Measurements from ENCODE around the gene DVL3. TPM values are rescaled to one million over a fixed set of nuclear protein-coding genes. Genes with fewer than 3 reads are reported as not detected.
A peak's percentile ranks its signal among the peaks of the same experiment; 100 is the strongest.
"Not testable (repeated sequence)": the region's sequence is repeated elsewhere in the genome, so short reads cannot be mapped to it uniquely, and the experiment has no call there.

The DVL3 gene
- total and polyA plus RNA-seq, 2 experiments from 2014 or later: 25.6 to 55.5 TPM

- no peaks in the 10 kb centered on the region for H3K4me1 Mint-ChIP-seq
- no peaks in the 10 kb centered on the region for H3K36me3 Mint-ChIP-seq (ENCODE audit: low read depth)
- TF ChIP-seq CTCF (conservative IDR thresholded peaks at IDR 0.05; ENCODE audit: low read depth in 2 of 2) (peak; percentile 35 to 58; a peak in 3 of 4 replicates), POLR2AphosphoS5 (IDR thresholded peaks at IDR 0.05; ENCODE audit: low read depth) (no peak)
- Histone ChIP-seq H3K36me3 (ENCODE audit: insufficient read depth) (no peaks in the 10 kb centered on the region), H3K9me2 (ENCODE audit: insufficient read depth) (no peaks in the 10 kb centered on the region), H2AFZ (no peak overlapping the region), H4K20me1 (replicated peaks; ENCODE audit: insufficient read depth) (no peaks in the 10 kb centered on the region), H3K79me2 (replicated peaks; ENCODE audit: insufficient read depth) (no peaks in the 10 kb centered on the region), H3K4me2 (no peak overlapping the region), H3K4me3 (no peak overlapping the region), H3F3A (replicated peaks; ENCODE audit: low read depth) (no peaks in the 10 kb centered on the region), H3K4me1 (ENCODE audit: insufficient read depth) (no peaks in the 10 kb centered on the region), H3K27ac (ENCODE audit: low read depth) (no peak overlapping the region), H3K27me3 (ENCODE audit: insufficient read depth) (no peaks in the 10 kb centered on the region)
- H3K4me3 Mint-ChIP-seq: no peak overlapping the region
- H3K27ac Mint-ChIP-seq: no peak overlapping the region
- DNase-seq (ENCODE audit: low spot score) (peak; percentile 21), ATAC-seq (no peak)
- H3K9me3 Mint-ChIP-seq: no peaks in the 10 kb centered on the region
- no peaks in the 10 kb centered on the region for H3K27me3 Mint-ChIP-seq (ENCODE audit: insufficient read depth, low read depth, poor library complexity)
Measured at GRCh38 chr3:184117636-184118035, 37.5 kb upstream of the DVL3 start.

- H3K4me1 ChIP-seq (ENCODE audit: insufficient read depth); H3K36me3 ChIP-seq (ENCODE audit: insufficient read depth); H3K79me2 ChIP-seq (replicated peaks; ENCODE audit: insufficient read depth); H3F3A ChIP-seq (replicated peaks; ENCODE audit: low read depth); H3K4me2 ChIP-seq; H3K4me1 Mint-ChIP-seq; H4K20me1 ChIP-seq (replicated peaks; ENCODE audit: insufficient read depth); H3K9me2 ChIP-seq (ENCODE audit: insufficient read depth); H3K27me3 ChIP-seq (ENCODE audit: insufficient read depth); H3K27ac ChIP-seq (ENCODE audit: low read depth); H3K9me3 Mint-ChIP-seq; H3K27me3 Mint-ChIP-seq (ENCODE audit: insufficient read depth, low read depth, poor library complexity); H3K27ac Mint-ChIP-seq; H3K4me3 Mint-ChIP-seq; DNase-seq (ENCODE audit: low spot score); H3K36me3 Mint-ChIP-seq (ENCODE audit: low read depth); H2AFZ ChIP-seq; H3K4me3 ChIP-seq; ATAC-seq: not testable (repeated sequence)
Measured at GRCh38 chr3:184121031-184121430, 34.1 kb upstream of the DVL3 start.

GRCh38 chr3:184126006-184126405, 29.2 kb upstream of the DVL3 start:
- ATAC-seq: no peak
- no peaks in the 10 kb centered on the region for H3K79me2 ChIP-seq (replicated peaks; ENCODE audit: insufficient read depth)
- Mint-ChIP-seq H3K27ac (no peak overlapping the region), H3K27me3 (ENCODE audit: insufficient read depth, low read depth, poor library complexity) (peaks cover 2% of the 10 kb centered on the region), H3K4me1 (peaks cover 5% of the 10 kb centered on the region; the same call in 2 of the 3 replicates), H3K9me3 (no peaks in the 10 kb centered on the region), H3K36me3 (ENCODE audit: low read depth) (no peaks in the 10 kb centered on the region), H3K4me3 (no peak overlapping the region)
- no peaks in the 10 kb centered on the region for H4K20me1 ChIP-seq (replicated peaks; ENCODE audit: insufficient read depth)
- no peak for DNase-seq (ENCODE audit: low spot score)
- no peaks in the 10 kb centered on the region for H3K27me3 ChIP-seq (ENCODE audit: insufficient read depth)
- H3K36me3 ChIP-seq (ENCODE audit: insufficient read depth): no peaks in the 10 kb centered on the region
- no peaks in the 10 kb centered on the region for H3F3A ChIP-seq (replicated peaks; ENCODE audit: low read depth)
- H2AFZ ChIP-seq: no peak overlapping the region
- no peak overlapping the region for H3K4me2 ChIP-seq
- no peak overlapping the region for H3K27ac ChIP-seq (ENCODE audit: low read depth)
- H3K4me1 ChIP-seq (ENCODE audit: insufficient read depth): no peaks in the 10 kb centered on the region
- H3K9me2 ChIP-seq (ENCODE audit: insufficient read depth): no peaks in the 10 kb centered on the region
- H3K4me3 ChIP-seq: no peak overlapping the region
- no peak for TF ChIP-seq REST (IDR thresholded peaks at IDR 0.05; ENCODE audit: unreplicated experiment)
- no peak for TF ChIP-seq ETS1 (IDR thresholded peaks at IDR 0.05)
- TF ChIP-seq ZNF114 (CRISPR knock-in tag; IDR thresholded peaks at IDR 0.05): no peak
- no peak for TF ChIP-seq CREB1 (CRISPR knock-in tag; IDR thresholded peaks at IDR 0.05; ENCODE audit: low read depth)
- no peak for TF ChIP-seq ZNF331 (CRISPR knock-in tag; IDR thresholded peaks at IDR 0.05; ENCODE audit: low read depth)
- TF ChIP-seq CTCF (conservative IDR thresholded peaks at IDR 0.05; ENCODE audit: low read depth in 2 of 2): no peak
- TF ChIP-seq POLR2AphosphoS5 (IDR thresholded peaks at IDR 0.05; ENCODE audit: low read depth): no peak
- TF ChIP-seq NANOG (IDR thresholded peaks at IDR 0.05; ENCODE audit: borderline replicate concordance): no peak
- no peak for TF ChIP-seq EZH2 (IDR thresholded peaks at IDR 0.05; ENCODE audit: low read depth, unreplicated experiment)
- TF ChIP-seq EZH2phosphoT487 (IDR thresholded peaks at IDR 0.05; ENCODE audit: unreplicated experiment): no peak
- TF ChIP-seq STAT1 (IDR thresholded peaks at IDR 0.05; ENCODE audit: unreplicated experiment): no peak
- TF ChIP-seq JUNB (IDR thresholded peaks at IDR 0.05; ENCODE audit: unreplicated experiment): no peak
